D721Med (cell line): ENCODE measurements around the gene HBG1.

Source experiments
- DNase-seq: peaks from one replicate; pipeline ENCODE4 v3.0.0; 2011; ENCODE audit warnings: low spot score; ENCODE audit not compliant: insufficient read length
- FAIRE-seq: peaks from 2 replicates; lab custom pipeline; 2011; peaks lifted over from hg19 to GRCh38; lab: Jason Lieb, UNC
- TF ChIP-seq, protein P1 (sequence below): IDR thresholded peaks from 2 replicates; pipeline ENCODE4 v1.5.1; 2012; ENCODE audit warnings: mild to moderate bottlenecking, control low read depth; ENCODE audit not compliant: insufficient read depth; ENCODE audit errors: missing control alignments

HBG1 gene

DNA sequence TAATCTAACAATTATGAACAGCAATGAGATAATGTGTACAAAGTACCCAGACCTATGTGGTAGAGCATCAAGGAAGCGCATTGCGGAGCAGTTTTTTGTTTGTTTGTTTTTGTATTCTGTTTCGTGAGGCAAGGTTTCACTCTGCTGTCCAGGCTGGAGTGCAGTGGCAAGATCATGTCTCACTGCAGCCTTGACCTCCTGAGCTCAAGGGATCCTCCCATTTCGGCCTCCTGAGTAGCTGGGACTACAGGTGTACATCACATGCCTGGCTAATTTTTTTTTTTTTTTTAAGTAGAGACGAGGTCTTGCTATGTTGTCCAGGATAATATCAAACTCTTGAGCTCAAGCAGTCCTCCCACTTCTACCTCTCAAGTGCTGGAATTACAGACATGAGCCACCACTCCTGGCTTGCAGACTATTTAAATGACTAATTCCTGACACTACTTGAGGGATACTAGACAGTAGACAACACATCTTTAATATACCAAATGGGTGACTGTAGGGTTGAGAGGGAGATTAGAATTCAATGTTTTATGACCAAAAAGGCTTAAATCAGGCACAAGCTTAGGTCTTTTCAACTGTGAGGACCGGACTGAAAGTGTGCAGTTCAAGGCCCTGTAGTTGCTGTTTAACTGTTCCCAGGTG lies 39.4 kb upstream of the HBG1 start:
- TF ChIP-seq, protein P1, sequence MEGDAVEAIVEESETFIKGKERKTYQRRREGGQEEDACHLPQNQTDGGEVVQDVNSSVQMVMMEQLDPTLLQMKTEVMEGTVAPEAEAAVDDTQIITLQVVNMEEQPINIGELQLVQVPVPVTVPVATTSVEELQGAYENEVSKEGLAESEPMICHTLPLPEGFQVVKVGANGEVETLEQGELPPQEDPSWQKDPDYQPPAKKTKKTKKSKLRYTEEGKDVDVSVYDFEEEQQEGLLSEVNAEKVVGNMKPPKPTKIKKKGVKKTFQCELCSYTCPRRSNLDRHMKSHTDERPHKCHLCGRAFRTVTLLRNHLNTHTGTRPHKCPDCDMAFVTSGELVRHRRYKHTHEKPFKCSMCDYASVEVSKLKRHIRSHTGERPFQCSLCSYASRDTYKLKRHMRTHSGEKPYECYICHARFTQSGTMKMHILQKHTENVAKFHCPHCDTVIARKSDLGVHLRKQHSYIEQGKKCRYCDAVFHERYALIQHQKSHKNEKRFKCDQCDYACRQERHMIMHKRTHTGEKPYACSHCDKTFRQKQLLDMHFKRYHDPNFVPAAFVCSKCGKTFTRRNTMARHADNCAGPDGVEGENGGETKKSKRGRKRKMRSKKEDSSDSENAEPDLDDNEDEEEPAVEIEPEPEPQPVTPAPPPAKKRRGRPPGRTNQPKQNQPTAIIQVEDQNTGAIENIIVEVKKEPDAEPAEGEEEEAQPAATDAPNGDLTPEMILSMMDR = no peak
- FAIRE-seq (no peak), DNase-seq (no peak)

DNA sequence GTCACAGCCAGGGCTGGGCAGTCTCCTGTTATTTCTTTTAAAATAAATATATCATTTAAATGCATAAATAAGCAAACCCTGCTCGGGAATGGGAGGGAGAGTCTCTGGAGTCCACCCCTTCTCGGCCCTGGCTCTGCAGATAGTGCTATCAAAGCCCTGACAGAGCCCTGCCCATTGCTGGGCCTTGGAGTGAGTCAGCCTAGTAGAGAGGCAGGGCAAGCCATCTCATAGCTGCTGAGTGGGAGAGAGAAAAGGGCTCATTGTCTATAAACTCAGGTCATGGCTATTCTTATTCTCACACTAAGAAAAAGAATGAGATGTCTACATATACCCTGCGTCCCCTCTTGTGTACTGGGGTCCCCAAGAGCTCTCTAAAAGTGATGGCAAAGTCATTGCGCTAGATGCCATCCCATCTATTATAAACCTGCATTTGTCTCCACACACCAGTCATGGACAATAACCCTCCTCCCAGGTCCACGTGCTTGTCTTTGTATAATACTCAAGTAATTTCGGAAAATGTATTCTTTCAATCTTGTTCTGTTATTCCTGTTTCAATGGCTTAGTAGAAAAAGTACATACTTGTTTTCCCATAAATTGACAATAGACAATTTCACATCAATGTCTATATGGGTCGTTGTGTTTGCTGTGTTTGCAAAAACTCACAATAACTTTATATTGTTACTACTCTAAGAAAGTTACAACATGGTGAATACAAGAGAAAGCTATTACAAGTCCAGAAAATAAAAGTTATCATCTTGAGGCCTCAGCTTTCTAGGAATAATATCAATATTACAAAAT lies 38.6 kb upstream of the HBG1 start:
- FAIRE-seq = no peak
- TF ChIP-seq, protein P1 = no peak
- DNase-seq = no peak

DNA sequence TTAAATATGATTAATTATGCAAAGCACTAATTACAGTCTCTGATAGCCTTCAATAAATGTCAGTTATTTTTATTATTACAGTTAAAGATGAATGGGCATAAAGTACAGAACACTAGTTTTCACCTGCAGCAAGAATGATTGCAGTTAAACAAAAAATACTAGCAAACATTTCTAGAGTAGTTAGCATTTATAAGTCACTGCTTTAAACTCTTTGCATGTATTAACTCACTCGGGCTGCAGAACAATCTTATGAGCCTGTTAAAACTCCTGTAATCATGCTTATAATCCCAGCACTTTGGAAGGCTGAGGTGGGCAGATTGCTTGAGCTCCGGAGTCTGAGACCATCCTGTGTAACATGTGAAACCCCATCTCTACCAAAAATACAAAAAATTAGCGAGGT lies 37.2 kb upstream of the HBG1 start:
- DNase-seq (no peak), FAIRE-seq (no peak)
- TF ChIP-seq, protein P1 = no peak

DNA sequence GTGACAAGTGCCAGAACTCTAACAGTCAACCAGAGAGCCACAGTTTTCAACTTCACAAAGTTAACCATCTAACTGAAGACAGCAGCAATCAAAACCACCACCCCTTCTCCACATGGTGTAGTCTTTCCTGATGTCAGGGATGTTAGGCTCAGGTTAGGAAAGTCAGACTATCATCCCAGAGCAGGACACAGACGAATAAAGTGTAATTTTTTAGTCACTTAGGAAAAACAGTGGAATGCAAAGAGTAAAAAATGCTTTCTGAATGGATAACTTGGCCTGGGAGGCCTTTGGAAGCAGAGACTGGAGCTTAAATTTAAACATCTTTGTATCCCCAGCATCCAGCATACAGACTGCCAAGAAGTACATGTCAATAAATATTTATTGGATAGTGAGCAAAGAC lies 36.7 kb upstream of the HBG1 start:
- DNase-seq (no peak), FAIRE-seq (no peak)
- TF ChIP-seq, protein P1 = no peak

DNA sequence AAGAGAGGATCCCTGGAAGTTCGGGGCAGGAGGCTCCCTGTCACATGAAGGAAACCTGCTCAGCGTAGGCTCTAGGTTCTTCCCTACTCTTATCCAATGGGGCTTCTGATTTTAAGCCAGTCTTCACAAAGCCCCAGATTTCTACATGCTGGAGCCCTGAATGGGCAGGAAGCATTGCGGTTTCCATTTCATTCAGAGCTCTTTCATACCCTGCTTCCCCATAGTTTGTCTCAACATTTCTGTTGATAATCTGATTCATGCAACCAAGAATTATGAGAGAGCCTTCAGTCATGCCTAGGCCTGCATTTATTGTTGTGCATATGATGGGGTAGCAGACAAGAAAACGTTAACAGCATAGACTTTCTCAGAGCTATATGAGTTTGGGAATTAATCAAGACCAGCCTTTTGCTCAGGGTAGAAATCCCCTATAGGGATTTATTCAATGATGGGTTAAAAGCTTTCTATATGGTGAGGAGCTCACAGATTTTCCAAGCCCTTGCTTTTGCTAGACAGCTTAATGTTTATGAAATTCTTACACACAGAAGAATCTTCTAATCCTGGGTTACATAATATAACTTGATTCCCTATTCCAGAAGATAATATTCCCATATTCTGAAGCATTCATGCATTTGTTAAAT lies 36.2 kb upstream of the HBG1 start:
- FAIRE-seq (no peak), DNase-seq (no peak)
- TF ChIP-seq, protein P1 = no peak

DNA sequence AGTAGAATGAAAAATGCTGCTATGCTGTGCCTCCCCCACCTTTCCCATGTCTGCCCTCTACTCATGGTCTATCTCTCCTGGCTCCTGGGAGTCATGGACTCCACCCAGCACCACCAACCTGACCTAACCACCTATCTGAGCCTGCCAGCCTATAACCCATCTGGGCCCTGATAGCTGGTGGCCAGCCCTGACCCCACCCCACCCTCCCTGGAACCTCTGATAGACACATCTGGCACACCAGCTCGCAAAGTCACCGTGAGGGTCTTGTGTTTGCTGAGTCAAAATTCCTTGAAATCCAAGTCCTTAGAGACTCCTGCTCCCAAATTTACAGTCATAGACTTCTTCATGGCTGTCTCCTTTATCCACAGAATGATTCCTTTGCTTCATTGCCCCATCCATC lies 35.0 kb upstream of the HBG1 start:
- DNase-seq = no peak
- TF ChIP-seq, protein P1 = no peak

More for the DNA sequence above, 35.0 kb upstream of the HBG1 start:
- no peak for FAIRE-seq
